Measurements from ENCODE around the gene NLRC4. TPM values are rescaled to one million over a fixed set of nuclear protein-coding genes. Genes with fewer than 3 reads are reported as not detected.

Gene NLRC4
- total RNA-seq, 4 donors from 2014 or later: 0.31 to 2.2 (median 1.3) TPM

- TF ChIP-seq POLR2A (IDR thresholded peaks at IDR 0.05): no peak
- no peak for TF ChIP-seq CTCF (IDR thresholded peaks at IDR 0.05)
- no peak for TF ChIP-seq POLR2AphosphoS5 (IDR thresholded peaks at IDR 0.05)
- TF ChIP-seq EP300 (IDR thresholded peaks at IDR 0.05): no peak
Measured at GRCh38 chr2:32189011-32189410, 75.7 kb downstream of the NLRC4 start.

GRCh38 chr2:32182667-32183066 lies 82.0 kb downstream of the NLRC4 start:
- Histone ChIP-seq H3K36me3 (peaks cover 0 to 73% of the 10 kb centered on the region in 2 donors), H3K4me1 (no peaks in the 10 kb centered on the region), H3K27me3 (no peaks in the 10 kb centered on the region), H3K9me3 (no peaks in the 10 kb centered on the region), H3K27ac (no peak overlapping the region), H3K4me3 (no peak overlapping the region)
- TF ChIP-seq POLR2AphosphoS5 (IDR thresholded peaks at IDR 0.05) (no peak), EP300 (IDR thresholded peaks at IDR 0.05) (no peak), POLR2A (IDR thresholded peaks at IDR 0.05) (no peak)
- no peak for ATAC-seq
- WGBS, 2 donors (ENCODE audit: low coverage in 1 of 2): 75 to 80% methylated on average over 1 of the region's 6 CpGs

More at GRCh38 chr2:32189011-32189410, 75.7 kb downstream of the NLRC4 start:
- no peak for ATAC-seq
- WGBS, 2 donors (ENCODE audit: low coverage in 1 of 2): 83 to 90% methylated on average over 3 to 5 of the region's 6 CpGs
- no peaks in the 10 kb centered on the region for H3K27me3 ChIP-seq
- H3K9me3 ChIP-seq: no peaks in the 10 kb centered on the region
- H3K36me3 ChIP-seq: peaks cover 0 to 62% of the 10 kb centered on the region in 2 donors
- no peak overlapping the region for H3K27ac ChIP-seq
- no peak overlapping the region for H3K4me3 ChIP-seq
- no peaks in the 10 kb centered on the region for H3K4me1 ChIP-seq

Small RNAs within 50 kb of the gene (small RNA-seq; reads per million reads assigned to genes)
- gene RNU6-647P: 0 reads per million in 4 donors

Other genes with a start within 250 kb of the NLRC4 start
- 10 to 100 TPM; 53.4 to 88.1 (median 70.2) TPM for gene DPY30, start 225.1 kb downstream of the NLRC4 start, total RNA-seq
- 10 to 100 TPM; 14.7 to 24.6 (median 15.6) TPM for gene SPAST, start 201.3 kb downstream of the NLRC4 start, total RNA-seq
- 10 to 100 TPM; 14.5 to 20.1 (median 16.1) TPM for gene SLC30A6, start 99.0 kb downstream of the NLRC4 start, total RNA-seq
- 10 to 100 TPM; 21.3 to 48.3 (median 33.6) TPM for gene YIPF4, start 13.0 kb upstream of the NLRC4 start, total RNA-seq
- gene BIRC6, start 92.1 kb upstream of the NLRC4 start, total RNA-seq: 100 to 1,000 TPM in 2 of 4 donors, 10 to 100 TPM in 2; 69.5 to 168 (median 92.7) TPM